SK-N-SH treated with all-trans-retinoic acid at 6 μM for 48 hours (cell line): Measurements from ENCODE around the gene CTIF.
"Not testable (repeated sequence)": the region's sequence is repeated elsewhere in the genome, so short reads cannot be mapped to it uniquely, and the experiment has no call there.

Experiments used
- ATAC-seq: fragments of 200-7000 bp; cut with Tn5 transposase; 3 replicates; pipeline ENCODE4 v1.9.1; 2020; ENCODE audit warnings: mild to moderate bottlenecking, moderate library complexity
- BACH2 ChIP-seq: fragments of 250-450 bp; sonication (Bioruptor Pico); IDR thresholded peaks from 2 replicates; pipeline ENCODE4 v1.9.0; 2021; ENCODE audit warnings: mild to moderate bottlenecking, borderline replicate concordance
- ESRRG ChIP-seq: fragments of 250-450 bp; sonication (Bioruptor Pico); IDR thresholded peaks from 2 replicates; pipeline ENCODE4 v1.6.1; 2021; ENCODE audit warnings: mild to moderate bottlenecking
- GLIS3 ChIP-seq: fragments of 250-450 bp; sonication (Bioruptor Pico); IDR thresholded peaks from 2 replicates; pipeline ENCODE4 v1.5.0; 2020; ENCODE audit warnings: mild to moderate bottlenecking, moderate library complexity
- ISL1 ChIP-seq: fragments of 250-450 bp; sonication (Bioruptor Pico); IDR thresholded peaks from 2 replicates; pipeline ENCODE4 v2.1.2; 2022; ENCODE audit warnings: mild to moderate bottlenecking, moderate library complexity
- OSR1 ChIP-seq: fragments of 250-450 bp; sonication (Bioruptor Pico); IDR thresholded peaks from 2 replicates; pipeline ENCODE4 v1.8.0; 2022; ENCODE audit warnings: moderate library complexity, mild to moderate bottlenecking, inconsistent platforms
- PPARA ChIP-seq: fragments of 250-450 bp; sonication (Bioruptor Pico); IDR thresholded peaks from 2 replicates; pipeline ENCODE4 v1.5.0; 2020; ENCODE audit warnings: mild to moderate bottlenecking, borderline replicate concordance
- SNAI2 ChIP-seq: fragments of 250-450 bp; sonication (Bioruptor Pico); IDR thresholded peaks from 2 replicates; pipeline ENCODE4 v1.5.0; 2020; ENCODE audit warnings: mild to moderate bottlenecking, moderate library complexity
- TCF4 ChIP-seq: fragments of 250-450 bp; sonication (Bioruptor Pico); IDR thresholded peaks from 2 replicates; pipeline ENCODE4 v1.8.0; 2021; ENCODE audit warnings: mild to moderate bottlenecking, moderate library complexity, borderline replicate concordance
- TOX ChIP-seq: fragments of 250-450 bp; sonication (Bioruptor Pico); IDR thresholded peaks from 2 replicates; pipeline ENCODE4 v1.8.0; 2021; ENCODE audit warnings: mild to moderate bottlenecking, moderate library complexity, borderline replicate concordance
- ZNF70 ChIP-seq: fragments of 450-650 bp; formaldehyde crosslinking; IDR thresholded peaks from 2 replicates; pipeline ENCODE4 v1.5.0; 2020; ENCODE audit warnings: mild to moderate bottlenecking, moderate library complexity
- ZNF8 ChIP-seq: fragments of 450-650 bp; formaldehyde crosslinking; IDR thresholded peaks from 2 replicates; pipeline ENCODE4 v1.5.0; 2020; ENCODE audit warnings: mild to moderate bottlenecking, moderate library complexity
- TF ChIP-seq, protein P1 (sequence below): fragments of 250-450 bp; sonication (Bioruptor Pico); IDR thresholded peaks from 2 replicates; pipeline ENCODE4 v1.5.0; 2020; ENCODE audit warnings: mild to moderate bottlenecking, moderate library complexity
- TF ChIP-seq, protein P2 (sequence below): fragments of 250-450 bp; sonication (Bioruptor Pico); IDR thresholded peaks from 2 replicates; pipeline ENCODE4 v1.5.1; 2020; ENCODE audit warnings: low read depth, mild to moderate bottlenecking, moderate library complexity
- TF ChIP-seq, protein P3 (sequence below): fragments of 250-450 bp; sonication (Bioruptor Pico); IDR thresholded peaks from 2 replicates; pipeline ENCODE4 v1.8.0; 2021; ENCODE audit warnings: low read depth, mild to moderate bottlenecking, moderate library complexity, borderline replicate concordance
- TF ChIP-seq, protein P4 (sequence below): fragments of 250-450 bp; sonication (Bioruptor Pico); IDR thresholded peaks from 2 replicates; pipeline ENCODE4 v1.5.1; 2021; ENCODE audit warnings: mild to moderate bottlenecking, moderate library complexity
- TF ChIP-seq, protein P5 (sequence below): fragments of 250-450 bp; sonication (Bioruptor Pico); IDR thresholded peaks from 2 replicates; pipeline ENCODE4 v1.8.0; 2020; ENCODE audit warnings: mild to moderate bottlenecking, moderate library complexity, borderline replicate concordance

The CTIF gene

DNA sequence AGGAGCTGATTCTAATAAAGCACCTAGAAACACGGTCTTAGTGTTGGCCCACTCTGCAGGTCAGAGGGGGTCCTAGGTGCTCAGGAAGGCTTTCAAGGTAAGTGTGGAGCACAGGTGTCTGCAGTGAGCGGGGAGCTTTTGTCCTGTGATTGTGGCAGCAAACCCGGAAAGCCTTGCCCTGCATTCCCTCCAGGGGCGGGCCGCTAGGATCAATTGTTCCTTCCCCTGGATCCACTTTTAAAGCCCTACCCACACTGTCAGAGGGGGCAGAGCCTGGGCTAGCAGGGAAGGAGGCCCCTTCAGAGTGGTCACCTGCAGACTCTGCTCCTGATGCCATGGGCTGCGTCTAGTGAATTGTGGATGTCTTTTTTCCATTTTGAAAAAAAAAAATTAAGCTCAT lies 176.0 kb downstream of the CTIF start (continued):
- TF ChIP-seq OSR1 (CRISPR knock-in tag), result no peak

DNA sequence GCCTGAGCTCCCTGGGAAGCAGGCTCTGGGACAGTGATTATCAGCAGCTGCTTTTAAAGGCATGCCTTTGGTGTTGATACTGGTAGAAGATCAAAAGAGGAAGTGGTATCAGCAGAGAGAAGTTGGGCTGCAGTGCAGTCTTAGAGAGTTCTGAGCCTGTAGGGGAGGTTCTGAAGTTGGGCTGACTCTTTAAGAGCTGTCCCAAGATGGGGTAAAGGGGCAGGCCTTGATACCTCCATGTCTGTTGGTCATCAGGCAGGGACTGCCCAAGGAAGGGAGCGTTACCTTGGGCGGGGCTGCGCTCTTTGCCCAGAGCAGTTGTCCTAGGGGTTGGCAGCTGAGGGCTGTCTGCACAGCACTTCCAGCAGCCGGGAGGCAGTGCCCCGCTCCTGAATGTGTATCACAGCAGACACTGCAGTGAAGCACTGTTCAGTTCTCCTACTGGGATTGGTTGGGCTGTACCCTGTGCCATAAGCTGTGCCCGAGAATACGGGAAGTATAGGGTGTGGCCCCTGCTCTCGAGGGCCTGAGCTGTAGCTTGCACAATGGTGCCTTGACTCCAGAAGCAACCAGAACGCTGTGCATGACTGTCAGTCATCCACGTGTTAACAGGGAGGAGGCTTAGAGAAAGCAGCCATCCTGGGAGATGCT lies 177.0 kb downstream of the CTIF start:
- no peak for ATAC-seq
- TF ChIP-seq, protein P1, sequence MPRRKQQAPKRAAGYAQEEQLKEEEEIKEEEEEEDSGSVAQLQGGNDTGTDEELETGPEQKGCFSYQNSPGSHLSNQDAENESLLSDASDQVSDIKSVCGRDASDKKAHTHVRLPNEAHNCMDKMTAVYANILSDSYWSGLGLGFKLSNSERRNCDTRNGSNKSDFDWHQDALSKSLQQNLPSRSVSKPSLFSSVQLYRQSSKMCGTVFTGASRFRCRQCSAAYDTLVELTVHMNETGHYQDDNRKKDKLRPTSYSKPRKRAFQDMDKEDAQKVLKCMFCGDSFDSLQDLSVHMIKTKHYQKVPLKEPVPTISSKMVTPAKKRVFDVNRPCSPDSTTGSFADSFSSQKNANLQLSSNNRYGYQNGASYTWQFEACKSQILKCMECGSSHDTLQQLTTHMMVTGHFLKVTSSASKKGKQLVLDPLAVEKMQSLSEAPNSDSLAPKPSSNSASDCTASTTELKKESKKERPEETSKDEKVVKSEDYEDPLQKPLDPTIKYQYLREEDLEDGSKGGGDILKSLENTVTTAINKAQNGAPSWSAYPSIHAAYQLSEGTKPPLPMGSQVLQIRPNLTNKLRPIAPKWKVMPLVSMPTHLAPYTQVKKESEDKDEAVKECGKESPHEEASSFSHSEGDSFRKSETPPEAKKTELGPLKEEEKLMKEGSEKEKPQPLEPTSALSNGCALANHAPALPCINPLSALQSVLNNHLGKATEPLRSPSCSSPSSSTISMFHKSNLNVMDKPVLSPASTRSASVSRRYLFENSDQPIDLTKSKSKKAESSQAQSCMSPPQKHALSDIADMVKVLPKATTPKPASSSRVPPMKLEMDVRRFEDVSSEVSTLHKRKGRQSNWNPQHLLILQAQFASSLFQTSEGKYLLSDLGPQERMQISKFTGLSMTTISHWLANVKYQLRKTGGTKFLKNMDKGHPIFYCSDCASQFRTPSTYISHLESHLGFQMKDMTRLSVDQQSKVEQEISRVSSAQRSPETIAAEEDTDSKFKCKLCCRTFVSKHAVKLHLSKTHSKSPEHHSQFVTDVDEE (CRISPR knock-in tag), result no peak
- TF ChIP-seq ZNF8 (no peak), GLIS3 (CRISPR knock-in tag) (no peak), ISL1 (no peak), TCF4 (CRISPR knock-in tag) (no peak), PPARA (CRISPR knock-in tag) (no peak), SNAI2 (CRISPR knock-in tag) (no peak), ESRRG (no peak), BACH2 (CRISPR knock-in tag) (no peak), TOX (CRISPR knock-in tag) (no peak), OSR1 (CRISPR knock-in tag) (no peak), ZNF70 (no peak)
- TF ChIP-seq, protein P2, sequence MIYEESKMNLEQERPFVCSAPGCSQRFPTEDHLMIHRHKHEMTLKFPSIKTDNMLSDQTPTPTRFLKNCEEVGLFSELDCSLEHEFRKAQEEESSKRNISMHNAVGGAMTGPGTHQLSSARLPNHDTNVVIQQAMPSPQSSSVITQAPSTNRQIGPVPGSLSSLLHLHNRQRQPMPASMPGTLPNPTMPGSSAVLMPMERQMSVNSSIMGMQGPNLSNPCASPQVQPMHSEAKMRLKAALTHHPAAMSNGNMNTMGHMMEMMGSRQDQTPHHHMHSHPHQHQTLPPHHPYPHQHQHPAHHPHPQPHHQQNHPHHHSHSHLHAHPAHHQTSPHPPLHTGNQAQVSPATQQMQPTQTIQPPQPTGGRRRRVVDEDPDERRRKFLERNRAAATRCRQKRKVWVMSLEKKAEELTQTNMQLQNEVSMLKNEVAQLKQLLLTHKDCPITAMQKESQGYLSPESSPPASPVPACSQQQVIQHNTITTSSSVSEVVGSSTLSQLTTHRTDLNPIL (CRISPR knock-in tag), result no peak
- TF ChIP-seq, protein P3, sequence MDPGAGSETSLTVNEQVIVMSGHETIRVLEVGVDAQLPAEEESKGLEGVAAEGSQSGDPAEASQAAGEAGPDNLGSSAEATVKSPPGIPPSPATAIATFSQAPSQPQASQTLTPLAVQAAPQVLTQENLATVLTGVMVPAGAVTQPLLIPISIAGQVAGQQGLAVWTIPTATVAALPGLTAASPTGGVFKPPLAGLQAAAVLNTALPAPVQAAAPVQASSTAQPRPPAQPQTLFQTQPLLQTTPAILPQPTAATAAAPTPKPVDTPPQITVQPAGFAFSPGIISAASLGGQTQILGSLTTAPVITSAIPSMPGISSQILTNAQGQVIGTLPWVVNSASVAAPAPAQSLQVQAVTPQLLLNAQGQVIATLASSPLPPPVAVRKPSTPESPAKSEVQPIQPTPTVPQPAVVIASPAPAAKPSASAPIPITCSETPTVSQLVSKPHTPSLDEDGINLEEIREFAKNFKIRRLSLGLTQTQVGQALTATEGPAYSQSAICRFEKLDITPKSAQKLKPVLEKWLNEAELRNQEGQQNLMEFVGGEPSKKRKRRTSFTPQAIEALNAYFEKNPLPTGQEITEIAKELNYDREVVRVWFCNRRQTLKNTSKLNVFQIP (CRISPR knock-in tag), result no peak
- TF ChIP-seq, protein P4, sequence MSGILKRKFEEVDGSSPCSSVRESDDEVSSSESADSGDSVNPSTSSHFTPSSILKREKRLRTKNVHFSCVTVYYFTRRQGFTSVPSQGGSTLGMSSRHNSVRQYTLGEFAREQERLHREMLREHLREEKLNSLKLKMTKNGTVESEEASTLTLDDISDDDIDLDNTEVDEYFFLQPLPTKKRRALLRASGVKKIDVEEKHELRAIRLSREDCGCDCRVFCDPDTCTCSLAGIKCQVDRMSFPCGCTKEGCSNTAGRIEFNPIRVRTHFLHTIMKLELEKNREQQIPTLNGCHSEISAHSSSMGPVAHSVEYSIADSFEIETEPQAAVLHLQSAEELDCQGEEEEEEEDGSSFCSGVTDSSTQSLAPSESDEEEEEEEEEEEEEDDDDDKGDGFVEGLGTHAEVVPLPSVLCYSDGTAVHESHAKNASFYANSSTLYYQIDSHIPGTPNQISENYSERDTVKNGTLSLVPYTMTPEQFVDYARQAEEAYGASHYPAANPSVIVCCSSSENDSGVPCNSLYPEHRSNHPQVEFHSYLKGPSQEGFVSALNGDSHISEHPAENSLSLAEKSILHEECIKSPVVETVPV (CRISPR knock-in tag), result no peak
- TF ChIP-seq, protein P5, sequence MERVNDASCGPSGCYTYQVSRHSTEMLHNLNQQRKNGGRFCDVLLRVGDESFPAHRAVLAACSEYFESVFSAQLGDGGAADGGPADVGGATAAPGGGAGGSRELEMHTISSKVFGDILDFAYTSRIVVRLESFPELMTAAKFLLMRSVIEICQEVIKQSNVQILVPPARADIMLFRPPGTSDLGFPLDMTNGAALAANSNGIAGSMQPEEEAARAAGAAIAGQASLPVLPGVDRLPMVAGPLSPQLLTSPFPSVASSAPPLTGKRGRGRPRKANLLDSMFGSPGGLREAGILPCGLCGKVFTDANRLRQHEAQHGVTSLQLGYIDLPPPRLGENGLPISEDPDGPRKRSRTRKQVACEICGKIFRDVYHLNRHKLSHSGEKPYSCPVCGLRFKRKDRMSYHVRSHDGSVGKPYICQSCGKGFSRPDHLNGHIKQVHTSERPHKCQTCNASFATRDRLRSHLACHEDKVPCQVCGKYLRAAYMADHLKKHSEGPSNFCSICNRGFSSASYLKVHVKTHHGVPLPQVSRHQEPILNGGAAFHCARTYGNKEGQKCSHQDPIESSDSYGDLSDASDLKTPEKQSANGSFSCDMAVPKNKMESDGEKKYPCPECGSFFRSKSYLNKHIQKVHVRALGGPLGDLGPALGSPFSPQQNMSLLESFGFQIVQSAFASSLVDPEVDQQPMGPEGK, result no peak

DNA sequence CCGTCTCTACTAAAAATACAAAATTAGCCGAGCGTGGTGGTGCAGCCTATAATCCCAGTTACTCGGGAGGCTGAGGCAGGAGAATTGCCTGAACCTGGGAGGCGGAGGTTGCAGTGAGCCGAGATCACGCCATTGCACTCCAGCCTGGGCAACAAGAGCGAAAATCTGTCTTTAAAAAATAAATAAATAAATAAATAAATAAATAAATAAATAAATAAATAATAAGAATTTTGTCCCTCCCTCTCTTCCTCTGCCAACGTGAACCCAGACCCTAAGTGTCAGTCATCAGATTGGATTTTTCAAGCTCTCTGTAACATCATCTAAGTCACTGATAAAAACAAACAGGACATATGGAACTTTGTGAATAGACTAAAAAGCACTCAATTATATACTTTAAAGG lies 178.4 kb downstream of the CTIF start:
- ATAC-seq, result not testable (repeated sequence)

DNA sequence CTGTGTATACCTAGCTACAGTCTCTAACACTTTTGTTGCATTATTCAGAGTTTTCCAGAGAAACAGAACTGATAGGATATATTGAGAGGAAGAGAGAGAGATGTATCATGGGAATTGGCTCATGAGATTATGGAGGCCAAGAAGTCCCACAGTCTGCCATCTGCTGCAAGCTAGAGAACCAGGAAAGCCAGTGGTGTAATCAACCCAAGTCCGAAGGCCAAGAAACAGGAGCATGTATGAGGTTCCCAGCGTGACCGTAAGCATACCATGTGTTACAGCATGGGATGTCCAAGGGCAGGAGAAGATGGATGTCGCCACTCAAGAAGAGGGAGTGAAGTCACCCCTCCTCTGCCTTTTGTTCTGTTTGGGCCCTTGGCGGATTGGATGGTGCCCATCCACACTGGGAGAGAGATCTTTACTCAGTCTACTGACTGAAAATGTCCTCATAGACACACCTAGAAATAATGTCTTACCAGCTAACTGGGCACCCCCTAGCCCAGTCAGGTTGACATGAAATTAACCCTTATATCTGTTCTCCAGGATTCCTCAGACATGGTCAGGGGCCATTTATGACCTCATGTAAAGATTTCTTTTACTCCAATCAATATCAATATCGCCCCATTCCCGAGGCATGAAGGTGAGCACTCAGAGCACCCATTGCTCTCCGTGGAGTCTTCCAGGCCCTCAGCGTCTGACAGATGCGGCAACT lies 179.6 kb downstream of the CTIF start:
- no peak for ATAC-seq
- TF ChIP-seq, protein P1 (CRISPR knock-in tag), result no peak
- TF ChIP-seq ISL1, result no peak
- TF ChIP-seq ESRRG, result no peak
- TF ChIP-seq ZNF8, result no peak
- no peak for TF ChIP-seq TCF4 (CRISPR knock-in tag)
- TF ChIP-seq, protein P5, result no peak
- no peak for TF ChIP-seq TOX (CRISPR knock-in tag)
- TF ChIP-seq, protein P3 (CRISPR knock-in tag), result no peak
- TF ChIP-seq GLIS3 (CRISPR knock-in tag), result no peak
